ENCODE results near the gene RPTOR. TPM values are rescaled to one million over a fixed set of nuclear protein-coding genes. Genes with fewer than 3 reads are reported as not detected.

The RPTOR gene
- polyA plus RNA-seq, 1 experiment = 10.8 TPM

DNA sequence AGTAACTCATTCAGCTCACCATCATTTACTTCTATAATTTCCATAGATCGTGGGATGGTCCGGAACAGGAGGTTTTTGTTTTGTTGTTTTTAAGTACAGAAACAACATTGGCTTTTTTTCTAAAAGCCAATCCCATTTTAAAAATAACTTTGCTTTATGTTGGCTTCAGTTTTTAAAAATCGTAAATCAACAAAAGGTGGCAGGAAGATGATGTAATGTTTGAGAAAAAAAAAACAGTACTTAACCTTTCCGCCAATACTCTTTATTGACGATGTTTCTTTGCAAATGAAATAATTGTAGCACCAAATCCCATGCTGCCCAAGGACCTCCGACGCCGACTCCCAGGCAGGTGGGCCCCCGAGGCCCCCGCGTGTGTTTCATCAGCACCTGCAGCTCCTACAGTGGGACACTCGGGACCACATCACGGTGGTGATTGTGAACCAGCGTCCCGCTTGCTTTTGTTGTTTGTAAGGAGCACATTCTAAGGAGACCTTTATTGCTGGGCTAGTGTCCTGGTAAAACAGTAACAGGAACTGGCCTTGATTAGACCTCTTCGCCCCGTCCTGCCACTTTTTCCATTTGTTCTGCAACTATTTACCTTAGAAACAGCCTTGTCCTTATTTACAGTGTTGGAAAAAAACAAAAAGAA, 306.8 kb downstream of the RPTOR start:
- H3K36me3 ChIP-seq (ENCODE audit: control insufficient read depth, insufficient read depth, low read length) = peaks cover 5% of the 10 kb centered on the region
- no peak for TF ChIP-seq CTCF (IDR thresholded peaks at IDR 0.05; ENCODE audit: insufficient read depth, low read depth, low read length)
- no peak for DNase-seq (ENCODE audit: low read depth)
- H3K4me3 ChIP-seq (ENCODE audit: low read depth, low read length) = no peak overlapping the region
- POLR2A ChIA-PET = no interaction called here
- CTCF ChIA-PET = no interaction called here
- no peaks in the 10 kb centered on the region for H3K27me3 ChIP-seq (ENCODE audit: control insufficient read depth, insufficient read depth, low read length)

GRCh38 chr17:80852476-80853015, 307.9 kb downstream of the RPTOR start:
- CTCF ChIA-PET = interaction anchor here (0.5 kb wide), 1 partner anchor 36 kb away, joined by 3 read pairs; no protein-coding TSS in a partner anchor
- DNase-seq (ENCODE audit: low read depth) = no peak
- TF ChIP-seq CTCF (IDR thresholded peaks at IDR 0.05; ENCODE audit: insufficient read depth, low read depth, low read length) = no peak
- peaks cover 3% of the 10 kb centered on the region for H3K36me3 ChIP-seq (ENCODE audit: control insufficient read depth, insufficient read depth, low read length)
- H3K27me3 ChIP-seq (ENCODE audit: control insufficient read depth, insufficient read depth, low read length) = no peaks in the 10 kb centered on the region
- POLR2A ChIA-PET = no interaction called here
- H3K4me3 ChIP-seq (ENCODE audit: low read depth, low read length) = no peak overlapping the region

DNA sequence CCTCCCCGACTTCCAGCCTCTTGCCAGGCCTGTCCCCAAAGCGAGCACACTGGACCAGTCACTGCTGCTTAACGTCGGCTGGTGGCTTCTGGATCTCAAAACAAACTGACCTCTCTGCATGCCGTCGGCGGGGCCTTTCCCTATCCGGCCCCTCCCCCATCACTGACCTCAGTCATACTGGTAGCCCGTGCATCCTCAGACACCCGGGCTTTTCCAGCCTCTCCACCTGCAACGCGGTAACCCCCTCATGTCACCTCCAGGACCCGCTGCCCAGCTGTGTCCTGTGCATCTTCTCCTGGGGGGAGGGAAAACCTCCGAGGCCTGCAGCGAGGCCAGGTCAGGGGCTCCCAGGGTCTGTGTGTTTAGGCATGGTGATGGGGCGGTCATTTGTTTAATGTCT, 308.4 kb downstream of the RPTOR start:
- no peak overlapping the region for H3K4me3 ChIP-seq (ENCODE audit: low read depth, low read length)
- ChIA-PET CTCF (no interaction called here), POLR2A (no interaction called here)
- peaks cover 1% of the 10 kb centered on the region for H3K36me3 ChIP-seq (ENCODE audit: control insufficient read depth, insufficient read depth, low read length)
- no peak for TF ChIP-seq CTCF (IDR thresholded peaks at IDR 0.05; ENCODE audit: insufficient read depth, low read depth, low read length)
- H3K27me3 ChIP-seq (ENCODE audit: control insufficient read depth, insufficient read depth, low read length) = no peaks in the 10 kb centered on the region
- no peak for DNase-seq (ENCODE audit: low read depth)

DNA sequence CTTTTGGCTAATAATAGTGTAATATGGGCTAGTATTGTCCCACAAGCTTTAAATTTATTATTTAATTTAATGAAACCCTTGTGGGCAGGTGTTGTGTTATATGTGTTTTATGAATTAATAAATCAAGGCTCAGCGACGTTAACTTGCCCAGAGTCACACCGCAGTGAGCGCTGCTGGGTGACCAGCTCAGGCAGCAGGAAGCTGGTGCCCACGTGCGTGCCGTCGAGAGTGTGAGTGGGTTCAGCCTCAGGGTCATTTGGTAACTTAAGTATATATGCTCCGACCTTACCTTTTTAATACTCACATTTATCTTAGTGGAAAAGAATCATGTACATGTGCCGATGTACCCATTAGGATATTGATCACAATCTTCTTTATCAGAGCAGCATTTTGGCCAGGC, 309.6 kb downstream of the RPTOR start:
- TF ChIP-seq CTCF (IDR thresholded peaks at IDR 0.05; ENCODE audit: insufficient read depth, low read depth, low read length) = no peak
- POLR2A ChIA-PET = no interaction called here
- H3K27me3 ChIP-seq (ENCODE audit: control insufficient read depth, insufficient read depth, low read length) = no peaks in the 10 kb centered on the region
- CTCF ChIA-PET = interaction anchor here (0.6 kb wide), 1 partner anchor 28 kb away, joined by 3 read pairs; no protein-coding TSS in a partner anchor
- H3K36me3 ChIP-seq (ENCODE audit: control insufficient read depth, insufficient read depth, low read length) = peaks cover 1% of the 10 kb centered on the region; the same call in 1 of the 2 replicates
- no peak for DNase-seq (ENCODE audit: low read depth)
- no peak overlapping the region for H3K4me3 ChIP-seq (ENCODE audit: low read depth, low read length)

DNA sequence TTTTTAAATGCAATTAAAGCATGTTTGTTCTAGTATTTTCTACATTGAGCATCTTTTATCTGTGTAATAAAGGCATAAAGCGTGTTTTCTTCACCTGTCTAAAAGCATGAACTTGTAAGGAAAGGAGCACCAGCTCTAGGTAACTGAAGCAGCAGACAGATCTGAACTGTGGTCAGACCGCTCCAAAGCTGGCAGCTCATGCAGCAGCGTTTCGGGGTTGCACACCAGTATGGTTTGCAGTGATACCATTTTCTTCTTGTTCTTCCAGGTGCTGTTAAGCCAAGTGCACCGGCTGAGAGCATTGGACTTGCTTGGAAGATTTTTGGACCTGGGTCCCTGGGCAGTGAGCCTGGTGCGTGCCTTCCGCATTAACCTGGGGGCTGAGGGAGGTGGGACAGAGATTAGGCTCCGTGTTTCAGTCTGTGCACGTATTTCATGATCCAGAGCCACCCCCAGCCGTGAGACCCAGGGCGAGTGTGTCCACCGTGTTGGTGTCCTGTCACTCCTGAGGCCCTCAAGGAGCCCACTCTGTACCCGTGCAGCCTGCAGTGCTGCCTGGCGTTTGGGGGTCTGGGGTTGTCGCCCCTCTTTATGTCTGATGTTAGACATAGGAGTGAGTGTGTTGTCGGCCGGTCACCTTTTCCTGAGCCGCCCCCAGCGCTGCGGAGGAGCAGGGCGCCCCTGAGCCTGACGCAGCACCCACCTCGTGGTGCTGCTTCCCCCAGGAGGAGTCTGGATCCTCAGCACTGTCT, 310.7 kb downstream of the RPTOR start:
- no peak for DNase-seq (ENCODE audit: low read depth)
- POLR2A ChIA-PET = no interaction called here
- TF ChIP-seq CTCF (IDR thresholded peaks at IDR 0.05; ENCODE audit: insufficient read depth, low read depth, low read length) = no peak
- CTCF ChIA-PET = interaction anchor here (1.0 kb wide), 1 partner anchor 153 kb away, joined by 4 read pairs; no protein-coding TSS in a partner anchor
- Histone ChIP-seq H3K4me3 (ENCODE audit: low read depth, low read length) (no peak overlapping the region), H3K27me3 (ENCODE audit: control insufficient read depth, insufficient read depth, low read length) (no peaks in the 10 kb centered on the region), H3K36me3 (ENCODE audit: control insufficient read depth, insufficient read depth, low read length) (no peaks in the 10 kb centered on the region; the same call in 1 of the 2 replicates)

All from BJ (cell line).